HepG2 (cell line): Measurements from ENCODE around the gene AOX1. TPM values are rescaled to one million over a fixed set of nuclear protein-coding genes. Genes with fewer than 3 reads are reported as not detected.
A peak's percentile ranks its signal among the peaks of the same experiment; 100 is the strongest.

ENCODE experiments used
- ATF2 ChIP-seq: sonication (generic); formaldehyde crosslinking; IDR thresholded peaks from 2 replicates; pipeline ENCODE4 v1.4.0; 2020; ENCODE audit warnings: missing genetic modification reagents
- CTCF ChIP-seq: sonication (generic); formaldehyde crosslinking; IDR thresholded peaks from 2 replicates; pipeline ENCODE4 v1.5.0; 2020; ENCODE audit warnings: mild to moderate bottlenecking, missing genetic modification reagents, moderate library complexity
- ELK4 ChIP-seq: sonication (generic); formaldehyde crosslinking; IDR thresholded peaks from 2 replicates; pipeline ENCODE4 v1.9.0; 2021; ENCODE audit warnings: missing genetic modification reagents, borderline replicate concordance
- HBP1 ChIP-seq: IDR thresholded peaks from 2 replicates; pipeline ENCODE4 v1.6.1; 2016; ENCODE audit warnings: low read depth, control low read depth
- HNRNPL ChIP-seq: fragments of 200-400 bp; formaldehyde crosslinking; IDR thresholded peaks from 2 replicates; pipeline ENCODE4 v1.6.1; 2017; ENCODE audit warnings: mild to moderate bottlenecking, low read depth, low read length
- KLF12 ChIP-seq: sonication (generic); formaldehyde crosslinking; IDR thresholded peaks from 2 replicates; pipeline ENCODE4 v1.4.0; 2020; ENCODE audit warnings: missing genetic modification reagents, borderline replicate concordance
- MYC ChIP-seq: sonication (generic); formaldehyde crosslinking; IDR thresholded peaks from 2 replicates; pipeline ENCODE4 v1.9.0; 2021; ENCODE audit warnings: missing genetic modification reagents, borderline replicate concordance
- NR2C2 ChIP-seq: sonication (generic); formaldehyde crosslinking; IDR thresholded peaks from 2 replicates; pipeline ENCODE4 v1.4.0; 2020; ENCODE audit warnings: missing genetic modification reagents, mild to moderate bottlenecking, moderate library complexity, borderline replicate concordance
- RBM39 ChIP-seq: fragments of 200-400 bp; formaldehyde crosslinking; IDR thresholded peaks from one replicate; pipeline ENCODE4 v1.6.1; 2018; ENCODE audit warnings: antibody characterized with exemption, mild to moderate bottlenecking, low read depth, low read length; ENCODE audit not compliant: poor library complexity, severe bottlenecking
- SAFB2 ChIP-seq: sonication (generic); formaldehyde crosslinking; IDR thresholded peaks from 2 replicates; pipeline ENCODE4 v1.5.1; 2020; ENCODE audit warnings: missing genetic modification reagents, low read depth, mild to moderate bottlenecking, borderline replicate concordance
- SALL2 ChIP-seq: sonication (generic); formaldehyde crosslinking; IDR thresholded peaks from 2 replicates; pipeline ENCODE4 v1.8.1; 2023; ENCODE audit warnings: mild to moderate bottlenecking, missing genetic modification reagents, inconsistent platforms
- SATB2 ChIP-seq: sonication (generic); formaldehyde crosslinking; IDR thresholded peaks from 2 replicates; pipeline ENCODE4 v1.5.0; 2020; ENCODE audit warnings: missing genetic modification reagents
- ZBTB43 ChIP-seq: sonication (generic); formaldehyde crosslinking; conservative IDR thresholded peaks from 2 replicates; pipeline ENCODE4 v1.4.0; 2020; ENCODE audit warnings: missing genetic modification reagents
- ZNF672 ChIP-seq: sonication (generic); formaldehyde crosslinking; IDR thresholded peaks from 2 replicates; pipeline ENCODE4 v1.8.1; 2022; ENCODE audit warnings: missing genetic modification reagents
- ZNF678 ChIP-seq: sonication (generic); formaldehyde crosslinking; IDR thresholded peaks from 2 replicates; pipeline ENCODE4 v1.4.0; 2020; ENCODE audit warnings: mild to moderate bottlenecking, missing genetic modification reagents
- ZNF770 ChIP-seq: sonication (generic); formaldehyde crosslinking; IDR thresholded peaks from 2 replicates; pipeline ENCODE4 v1.5.0; 2020; ENCODE audit warnings: mild to moderate bottlenecking, missing genetic modification reagents
- ZNF775 ChIP-seq: sonication (generic); formaldehyde crosslinking; IDR thresholded peaks from 2 replicates; pipeline ENCODE4 v1.4.0; 2020; ENCODE audit warnings: missing genetic modification reagents, mild to moderate bottlenecking, moderate library complexity, borderline replicate concordance
- polyA plus RNA-seq, 8 experiments: library from polyadenylated mRNA; depleted of rRNA in 3 of 8; stranded (reverse) in 7 of 8; unstranded in 1 of 8; fragments of >200 nt; fragmentation: Illumina TruSeq in 4 of 8; extraction: Trizol in 4 of 8; gene quantifications; 2 replicates each; pipeline versions ENCODE4 v1.2.1 to v1.2.3, GENCODE V29; 2011 to 2016; ENCODE audit warnings: low read depth in 4 of 8, missing spikeins in 1 of 8, mixed read lengths in 1 of 8; ENCODE audit not compliant: insufficient read depth in 1 of 8
- total RNA-seq, 5 experiments: library from RNA; depleted of rRNA; stranded (reverse); fragments of >200 nt; fragmentation: Illumina TruSeq; extraction: Trizol; gene quantifications; 2 replicates each; pipeline ENCODE4 v1.2.3, GENCODE V29; 2016; ENCODE audit warnings: low read depth in 1 of 5

AOX1 gene
- total and polyA plus RNA-seq, 2 of the 13 experiments (the other 11 are each of a cell fraction or from before 2014, with no cell fraction given) = 9.2 to 18.0 TPM

GRCh38 chr2:200585730-200586643, at the start of gene AOX1 (continued):
- TF ChIP-seq NR2C2 (CRISPR knock-in tag) (0 out of 2 replicates have a peak, but pooled peaks have one; percentile 19), ZNF770 (CRISPR knock-in tag) (peak; percentile 45; the same call in 1 of the 2 replicates), HNRNPL (peak; percentile 79; the same call in 1 of the 2 replicates), CTCF (CRISPR knock-in tag) (peak; percentile 71), RBM39 (peak; percentile 75), ELK4 (no peak), ZBTB43 (CRISPR knock-in tag) (no peak), SAFB2 (CRISPR knock-in tag) (peak; percentile 76; the same call in 1 of the 2 replicates), ATF2 (peak; percentile 83), KLF12 (CRISPR knock-in tag) (peak; percentile 71; the same call in 1 of the 2 replicates), ZNF672 (CRISPR knock-in tag) (no peak), ZNF775 (0 out of 2 replicates have a peak, but pooled peaks have one; percentile 47), HBP1 (CRISPR knock-in tag) (peak; percentile 59; the same call in 1 of the 2 replicates), SATB2 (CRISPR knock-in tag) (peak; percentile 65; the same call in 1 of the 2 replicates), ZNF678 (CRISPR knock-in tag) (0 out of 2 replicates have a peak, but pooled peaks have one; percentile 57), MYC (CRISPR knock-in tag) (peak; percentile 91; the same call in 1 of the 2 replicates), SALL2 (CRISPR knock-in tag) (peak; percentile 77; the same call in 1 of the 2 replicates)
